C4-2B (cell line): Measurements from ENCODE around the gene ATRNL1.

Experiments
- ZFX ChIP-seq: fragments of 450-650 bp; IDR thresholded peaks from 2 replicates; pipeline ENCODE4 v1.6.1; 2017
- TF ChIP-seq, protein P1 (sequence below): fragments of 450-650 bp; conservative IDR thresholded peaks from 2 replicates; pipeline ENCODE4 v1.5.1; 2017; ENCODE audit warnings: mild to moderate bottlenecking

DNA sequence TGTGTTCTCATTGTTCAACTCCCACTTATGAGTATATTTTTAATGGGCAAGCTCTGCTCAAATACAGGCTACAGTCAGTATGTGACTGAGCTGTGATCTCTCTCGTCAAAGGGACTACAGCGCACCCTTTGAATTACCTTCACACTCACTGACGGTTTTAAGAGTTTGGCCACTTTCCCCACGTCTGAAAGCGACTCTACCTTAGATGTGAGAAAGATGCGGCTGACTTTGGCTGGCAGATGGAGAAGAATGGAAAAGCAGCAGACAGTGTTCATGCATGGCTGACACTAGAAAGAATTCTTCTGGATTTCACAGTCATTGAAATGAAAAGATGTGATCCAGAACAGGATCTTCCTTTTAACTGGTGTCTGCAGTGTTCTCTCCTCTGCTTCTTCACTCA, 2.0 kb upstream of the ATRNL1 start:
- TF ChIP-seq, protein P1, sequence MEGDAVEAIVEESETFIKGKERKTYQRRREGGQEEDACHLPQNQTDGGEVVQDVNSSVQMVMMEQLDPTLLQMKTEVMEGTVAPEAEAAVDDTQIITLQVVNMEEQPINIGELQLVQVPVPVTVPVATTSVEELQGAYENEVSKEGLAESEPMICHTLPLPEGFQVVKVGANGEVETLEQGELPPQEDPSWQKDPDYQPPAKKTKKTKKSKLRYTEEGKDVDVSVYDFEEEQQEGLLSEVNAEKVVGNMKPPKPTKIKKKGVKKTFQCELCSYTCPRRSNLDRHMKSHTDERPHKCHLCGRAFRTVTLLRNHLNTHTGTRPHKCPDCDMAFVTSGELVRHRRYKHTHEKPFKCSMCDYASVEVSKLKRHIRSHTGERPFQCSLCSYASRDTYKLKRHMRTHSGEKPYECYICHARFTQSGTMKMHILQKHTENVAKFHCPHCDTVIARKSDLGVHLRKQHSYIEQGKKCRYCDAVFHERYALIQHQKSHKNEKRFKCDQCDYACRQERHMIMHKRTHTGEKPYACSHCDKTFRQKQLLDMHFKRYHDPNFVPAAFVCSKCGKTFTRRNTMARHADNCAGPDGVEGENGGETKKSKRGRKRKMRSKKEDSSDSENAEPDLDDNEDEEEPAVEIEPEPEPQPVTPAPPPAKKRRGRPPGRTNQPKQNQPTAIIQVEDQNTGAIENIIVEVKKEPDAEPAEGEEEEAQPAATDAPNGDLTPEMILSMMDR, result no peak
- TF ChIP-seq ZFX, result no peak
